HG03159 (cell line): ENCODE measurements around the gene TMEM94.
"Not testable (repeated sequence)": the region's sequence is repeated elsewhere in the genome, so short reads cannot be mapped to it uniquely, and the experiment has no call there.

Experiments
- ATAC-seq: cut with Tn5 transposase; IDR thresholded peaks from one replicate; pipeline ENCODE4 v1.9.1; 2021; ENCODE audit warnings: mild to moderate bottlenecking, moderate library complexity; ENCODE audit not compliant: unreplicated experiment

TMEM94 gene

GRCh38 chr17:75456417-75457046 is at the start of gene TMEM94:
Gene TMEM94, plus strand, starts transcription at chr17:75456635. Its CDS starts 15,271 bp downstream, at chr17:75471906.
- ATAC-seq: peak; percentile 95

GRCh38 chr17:75407655-75408352 is 48.6 kb upstream of the TMEM94 start:
- no peak for ATAC-seq

- ATAC-seq: no peak
Observed at GRCh38 chr17:75410141-75410540, 46.3 kb upstream of the TMEM94 start.

- no peak for ATAC-seq
Observed at GRCh38 chr17:75411328-75412067, 44.9 kb upstream of the TMEM94 start.

- no peak for ATAC-seq
Observed at GRCh38 chr17:75412455-75413317, 43.7 kb upstream of the TMEM94 start.

GRCh38 chr17:75414488-75414887 is 41.9 kb upstream of the TMEM94 start:
- no peak for ATAC-seq

GRCh38 chr17:75416006-75416405 is 40.4 kb upstream of the TMEM94 start:
- no peak for ATAC-seq

- no peak for ATAC-seq
Observed at GRCh38 chr17:75417054-75417580, 39.3 kb upstream of the TMEM94 start.

GRCh38 chr17:75418531-75418930 is 37.9 kb upstream of the TMEM94 start:
- ATAC-seq: no peak

GRCh38 chr17:75428543-75429469 is 27.6 kb upstream of the TMEM94 start:
- no peak for ATAC-seq

GRCh38 chr17:75430159-75430974 is 26.1 kb upstream of the TMEM94 start:
- ATAC-seq: no peak

- no peak for ATAC-seq
Observed at GRCh38 chr17:75433218-75433783, 23.1 kb upstream of the TMEM94 start.

- ATAC-seq: not testable (repeated sequence)
Observed at GRCh38 chr17:75434433-75434832, 22.0 kb upstream of the TMEM94 start.

GRCh38 chr17:75437404-75437803 is 19.0 kb upstream of the TMEM94 start:
- ATAC-seq: not testable (repeated sequence)

GRCh38 chr17:75439287-75439686 is 17.1 kb upstream of the TMEM94 start:
- ATAC-seq: no peak

- no peak for ATAC-seq
Observed at GRCh38 chr17:75440738-75441448, 15.5 kb upstream of the TMEM94 start.

GRCh38 chr17:75442168-75443103 is 14.0 kb upstream of the TMEM94 start:
- ATAC-seq: no peak
